K562 (cell line): ENCODE measurements around the gene TTBK2. TPM values are rescaled to one million over a fixed set of nuclear protein-coding genes. Genes with fewer than 3 reads are reported as not detected.

Source experiments
- ATAC-seq: fragments of 200-7000 bp; cut with Tn5 transposase; 3 replicates; pipeline ENCODE4 v1.9.1; 2020; ENCODE audit warnings: moderate library complexity
- BruUV-seq: library from RNA; stranded (reverse); fragments of 400-500 nt; replicated peaks from 2 replicates; lab custom pipeline; 2021; lab: Mats Ljungman, UMichigan
- CTCF ChIA-PET: fragments of 300-600 bp; formaldehyde crosslinking; extraction: SDS; loops from one replicate; lab custom pipeline; 2021; ENCODE audit warnings: low intra/inter-chr PET ratio; lab: Yijun Ruan, JAX
- POLR2A ChIA-PET: fragments of 300-600, 350-650 bp; sonication (Branson Sonifier 250); formaldehyde crosslinking; extraction: SDS; loops from one replicate; lab custom pipeline; 2021; ENCODE audit warnings: antibody characterized with exemption, inconsistent platforms; lab: Yijun Ruan, JAX
- DNase-seq, 4 experiments: peaks; one replicate each; pipeline versions ENCODE4 v3.0.0 to v3.0.0-alpha.2; 2011 to 2018; ENCODE audit warnings: low spot score in 3 of 4, mixed read lengths in 3 of 4; ENCODE audit errors: extremely low read depth in 1 of 4
- FAIRE-seq: peaks from 2 replicates; lab custom pipeline; 2011; peaks lifted over from hg19 to GRCh38; lab: Jason Lieb, UNC
- H2AFZ ChIP-seq: 2 replicates; pipeline ENCODE4 v1.6.0; 2011; ENCODE audit warnings: low read depth, low read length, control low read depth, inconsistent platforms
- H3K27ac ChIP-seq: fragments of 200-600 bp; 3 replicates; pipeline ENCODE4 v1.8.0; 2011; ENCODE audit warnings: low read depth, mild to moderate bottlenecking, control low read depth, inconsistent platforms, low read length, moderate library complexity, mixed read lengths; ENCODE audit errors: extremely low read depth
- H3K27me3 ChIP-seq, 2 experiments: fragments of 300-600 bp in 1 of 2; 2 replicates in 1 of 2; 3 replicates in 1 of 2; pipeline versions ENCODE4 v1.6.0 to v1.8.0; 2011; ENCODE audit warnings: inconsistent platforms in 2 of 2, low read length in 2 of 2, mild to moderate bottlenecking in 1 of 2, mixed read lengths in 1 of 2, moderate library complexity in 1 of 2; ENCODE audit not compliant: control insufficient read depth in 2 of 2, insufficient read depth in 2 of 2
- H3K36me3 ChIP-seq: fragments of 300-600 bp; 3 replicates; pipeline ENCODE4 v1.8.0; 2011; ENCODE audit warnings: mild to moderate bottlenecking, low read length, inconsistent platforms; ENCODE audit not compliant: control insufficient read depth, insufficient read depth
- H3K4me1 ChIP-seq, 2 experiments: fragments of 200-600 bp in 1 of 2; replicated peaks in 1 of 2; 2 replicates in 1 of 2; 3 replicates in 1 of 2; pipeline versions ENCODE4 v1.5.1 to v1.8.0; 2011; ENCODE audit warnings: inconsistent platforms in 2 of 2, low read length in 2 of 2, mild to moderate bottlenecking in 1 of 2, mixed read lengths in 1 of 2, moderate library complexity in 1 of 2; ENCODE audit not compliant: control insufficient read depth in 2 of 2, insufficient read depth in 2 of 2
- H3K4me2 ChIP-seq: 2 replicates; pipeline ENCODE4 v1.6.1; 2011; ENCODE audit warnings: low read length, control low read depth, inconsistent platforms, mixed read lengths; ENCODE audit not compliant: insufficient read depth
- H3K4me3 ChIP-seq: fragments of 200-600 bp; sonication (generic), shearing (Covaris generic); 2 replicates; pipeline ENCODE4 v1.5.1; 2016; ENCODE audit warnings: control low read depth, inconsistent platforms
- H3K79me2 ChIP-seq: fragments of 200-600 bp; 3 replicates; pipeline ENCODE4 v1.8.0; 2011; ENCODE audit warnings: low read length, inconsistent platforms; ENCODE audit not compliant: control insufficient read depth, insufficient read depth
- H3K9ac ChIP-seq, 2 experiments: 2 replicates each; pipeline versions ENCODE4 v1.6.0 to v1.6.1; 2011; ENCODE audit warnings: low read depth in 2 of 2, low read length in 2 of 2, control low read depth in 1 of 2, inconsistent platforms in 1 of 2, mild to moderate bottlenecking in 1 of 2, mixed read lengths in 1 of 2; ENCODE audit not compliant: insufficient read depth in 1 of 2
- H3K9me1 ChIP-seq: one replicate; pipeline ENCODE4 v1.6.0; 2011; ENCODE audit warnings: inconsistent platforms, mild to moderate bottlenecking, low read length, moderate library complexity; ENCODE audit not compliant: control insufficient read depth, insufficient read depth
- H3K9me3 ChIP-seq: replicated peaks from 2 replicates; pipeline ENCODE4 v1.5.1; 2011; ENCODE audit warnings: low read depth, low read length, inconsistent platforms; ENCODE audit not compliant: control insufficient read depth, insufficient read depth
- H4K20me1 ChIP-seq: replicated peaks from 2 replicates; pipeline ENCODE4 v1.6.1; 2011; ENCODE audit warnings: low read length, inconsistent platforms, mixed read lengths; ENCODE audit not compliant: control insufficient read depth, insufficient read depth
- DMBX1 ChIP-seq: fragments of 250-450 bp; sonication (Bioruptor Pico); IDR thresholded peaks from 2 replicates; pipeline ENCODE4 v1.8.0; 2022; ENCODE audit warnings: inconsistent platforms, mild to moderate bottlenecking, moderate library complexity, borderline replicate concordance
- EP400 ChIP-seq: fragments of 450-650 bp; IDR thresholded peaks from 2 replicates; pipeline ENCODE4 v1.6.1; 2017; ENCODE audit warnings: antibody characterized with exemption, mild to moderate bottlenecking, moderate library complexity
- FUS ChIP-seq: fragments of 200-400 bp; formaldehyde crosslinking; optimal IDR thresholded peaks from 2 replicates; pipeline ENCODE3; 2017; ENCODE audit warnings: low read depth, low read length
- HDAC6 ChIP-seq: IDR thresholded peaks from 2 replicates; pipeline ENCODE4 v1.6.1; 2012; ENCODE audit warnings: low read depth, mild to moderate bottlenecking, control low read depth, inconsistent platforms, low read length, moderate library complexity
- HSF4 ChIP-seq: fragments of 250-450 bp; sonication (Bioruptor Pico); IDR thresholded peaks from 2 replicates; pipeline ENCODE4 v2.1.2; 2022; ENCODE audit warnings: mild to moderate bottlenecking, moderate library complexity, borderline replicate concordance
- LCOR ChIP-seq: sonication (generic); formaldehyde crosslinking; IDR thresholded peaks from 2 replicates; pipeline ENCODE4 v1.8.0; 2022; ENCODE audit warnings: mild to moderate bottlenecking, missing genetic modification reagents
- NR3C1 ChIP-seq: sonication (generic); formaldehyde crosslinking; IDR thresholded peaks from 2 replicates; pipeline ENCODE4 v1.8.1; 2022; ENCODE audit warnings: missing genetic modification reagents
- PHF8 ChIP-seq: fragments of 200-600 bp; sonication (generic); IDR thresholded peaks from 2 replicates; pipeline ENCODE4 v1.6.1; 2012; ENCODE audit warnings: mixed run types, mild to moderate bottlenecking, inconsistent platforms, low read length, moderate library complexity, borderline replicate concordance
- RBM14 ChIP-seq: fragments of 200-400 bp; formaldehyde crosslinking; IDR thresholded peaks from 2 replicates; pipeline ENCODE4 v1.6.1; 2018; ENCODE audit warnings: low read depth, mild to moderate bottlenecking, low read length, moderate library complexity, borderline replicate concordance; ENCODE audit not compliant: insufficient read depth
- SMAD3 ChIP-seq: fragments of 450-650 bp; formaldehyde crosslinking; conservative IDR thresholded peaks from 2 replicates; pipeline ENCODE4 v1.4.0; 2020; ENCODE audit warnings: mild to moderate bottlenecking
- SMC3 ChIP-seq: conservative IDR thresholded peaks from 2 replicates; pipeline ENCODE4 v1.6.1; 2011; ENCODE audit warnings: low read depth, low read length, improper control_type of control experiment; ENCODE audit not compliant: insufficient read depth
- ZBTB17 ChIP-seq: fragments of 450-650 bp; formaldehyde crosslinking; IDR thresholded peaks from 2 replicates; pipeline ENCODE4 v1.4.0; 2020; ENCODE audit warnings: mild to moderate bottlenecking
- ZNF324 ChIP-seq: fragments of 250-450 bp; sonication (Bioruptor Pico); IDR thresholded peaks from 2 replicates; pipeline ENCODE4 v1.4.0; 2020; ENCODE audit warnings: mild to moderate bottlenecking
- ZNF507 ChIP-seq: conservative IDR thresholded peaks from 2 replicates; pipeline ENCODE4 v1.6.1; 2017; ENCODE audit warnings: missing genetic modification characterization, missing compliant biosample characterization
- in situ Hi-C: fragments of 300-500 bp; cut with MboI; formaldehyde crosslinking; loops from 4 replicates; pipeline ENCODE4 v1.15.0; 2018; ENCODE audit warnings: inconsistent platforms, mixed read lengths
- intact Hi-C: fragments of 100-400 bp; cut with micrococcal nuclease; formaldehyde crosslinking; loops from 2 replicates; pipeline ENCODE4 v1.14.2; 2022
- polyA plus RNA-seq, 8 experiments: library from polyadenylated mRNA; depleted of rRNA in 4 of 8; stranded (reverse) in 5 of 8; unstranded in 3 of 8; fragments of >200 nt; fragmentation: Nextera tagmentation in 2 of 8; fragmentation: Illumina TruSeq in 1 of 8; extraction: Ambion mirVana in 2 of 8; extraction: Trizol in 1 of 8; gene quantifications; 2 replicates each; pipeline versions ENCODE4 v1.2.1 to v1.2.3, GENCODE V29; 2011 to 2014; ENCODE audit warnings: inconsistent platforms in 1 of 8, missing spikeins in 1 of 8
- total RNA-seq, 7 experiments: library from RNA; depleted of rRNA in 6 of 7; stranded (reverse); fragments of >200 nt in 6 of 7; fragmentation: Illumina TruSeq in 2 of 7; extraction: Trizol in 2 of 7; gene quantifications; 2 replicates each; pipeline versions ENCODE4 v1.2.1 to v1.2.3, GENCODE V29; 2011 to 2021; ENCODE audit warnings: low replicate concordance in 1 of 7
- TF ChIP-seq, protein P1 (sequence below): sonication (generic); formaldehyde crosslinking; IDR thresholded peaks from 2 replicates; pipeline ENCODE4 v1.4.0; 2020; ENCODE audit warnings: mild to moderate bottlenecking, missing genetic modification reagents
- TF ChIP-seq, protein P2 (sequence below): sonication (generic); formaldehyde crosslinking; IDR thresholded peaks from 2 replicates; pipeline ENCODE4 v1.8.1; 2023; ENCODE audit warnings: mild to moderate bottlenecking, missing genetic modification reagents

Gene TTBK2
- total and polyA plus RNA-seq, 9 of the 15 experiments (the other 6 are each of a cell fraction or from before 2014, with no cell fraction given) = 0.89 to 8.0 (median 4.8) TPM

GRCh38 chr15:42848846-42849245 lies 71.7 kb downstream of the TTBK2 start:
- no peaks in the 10 kb centered on the region for H4K20me1 ChIP-seq
- BruUV-seq = no TSS peak
- no peaks in the 10 kb centered on the region for H3K79me2 ChIP-seq
- H3K4me2 ChIP-seq = no peak overlapping the region
- in situ Hi-C loops = no loop called here
- ChIA-PET CTCF (no interaction called here), POLR2A (no interaction called here)
- H3K4me1 ChIP-seq = no peaks in the 10 kb centered on the region
- no peaks in the 10 kb centered on the region for H3K9me1 ChIP-seq
- DNase-seq (no peak), FAIRE-seq (no peak), ATAC-seq (no peak)
- H3K36me3 ChIP-seq = no peaks in the 10 kb centered on the region
- H3K27me3 ChIP-seq = no peaks in the 10 kb centered on the region
- H2AFZ ChIP-seq = no peak overlapping the region
- TF ChIP-seq, protein P1, sequence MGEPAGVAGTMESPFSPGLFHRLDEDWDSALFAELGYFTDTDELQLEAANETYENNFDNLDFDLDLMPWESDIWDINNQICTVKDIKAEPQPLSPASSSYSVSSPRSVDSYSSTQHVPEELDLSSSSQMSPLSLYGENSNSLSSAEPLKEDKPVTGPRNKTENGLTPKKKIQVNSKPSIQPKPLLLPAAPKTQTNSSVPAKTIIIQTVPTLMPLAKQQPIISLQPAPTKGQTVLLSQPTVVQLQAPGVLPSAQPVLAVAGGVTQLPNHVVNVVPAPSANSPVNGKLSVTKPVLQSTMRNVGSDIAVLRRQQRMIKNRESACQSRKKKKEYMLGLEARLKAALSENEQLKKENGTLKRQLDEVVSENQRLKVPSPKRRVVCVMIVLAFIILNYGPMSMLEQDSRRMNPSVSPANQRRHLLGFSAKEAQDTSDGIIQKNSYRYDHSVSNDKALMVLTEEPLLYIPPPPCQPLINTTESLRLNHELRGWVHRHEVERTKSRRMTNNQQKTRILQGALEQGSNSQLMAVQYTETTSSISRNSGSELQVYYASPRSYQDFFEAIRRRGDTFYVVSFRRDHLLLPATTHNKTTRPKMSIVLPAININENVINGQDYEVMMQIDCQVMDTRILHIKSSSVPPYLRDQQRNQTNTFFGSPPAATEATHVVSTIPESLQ = no peak
- TF ChIP-seq SMC3 = no peak
- TF ChIP-seq, protein P2, sequence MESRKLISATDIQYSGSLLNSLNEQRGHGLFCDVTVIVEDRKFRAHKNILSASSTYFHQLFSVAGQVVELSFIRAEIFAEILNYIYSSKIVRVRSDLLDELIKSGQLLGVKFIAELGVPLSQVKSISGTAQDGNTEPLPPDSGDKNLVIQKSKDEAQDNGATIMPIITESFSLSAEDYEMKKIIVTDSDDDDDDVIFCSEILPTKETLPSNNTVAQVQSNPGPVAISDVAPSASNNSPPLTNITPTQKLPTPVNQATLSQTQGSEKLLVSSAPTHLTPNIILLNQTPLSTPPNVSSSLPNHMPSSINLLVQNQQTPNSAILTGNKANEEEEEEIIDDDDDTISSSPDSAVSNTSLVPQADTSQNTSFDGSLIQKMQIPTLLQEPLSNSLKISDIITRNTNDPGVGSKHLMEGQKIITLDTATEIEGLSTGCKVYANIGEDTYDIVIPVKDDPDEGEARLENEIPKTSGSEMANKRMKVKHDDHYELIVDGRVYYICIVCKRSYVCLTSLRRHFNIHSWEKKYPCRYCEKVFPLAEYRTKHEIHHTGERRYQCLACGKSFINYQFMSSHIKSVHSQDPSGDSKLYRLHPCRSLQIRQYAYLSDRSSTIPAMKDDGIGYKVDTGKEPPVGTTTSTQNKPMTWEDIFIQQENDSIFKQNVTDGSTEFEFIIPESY (CRISPR knock-in tag) = no peak
- TF ChIP-seq NR3C1 (CRISPR knock-in tag) = no peak
- no peak for TF ChIP-seq HDAC6
- TF ChIP-seq RBM14 = no peak
- TF ChIP-seq DMBX1 (CRISPR knock-in tag) = no peak
- no peak for TF ChIP-seq ZBTB17 (CRISPR knock-in tag)
- no peak for TF ChIP-seq EP400
- no peak for TF ChIP-seq ZNF324 (CRISPR knock-in tag)
- TF ChIP-seq LCOR (CRISPR knock-in tag) = no peak
- TF ChIP-seq HSF4 (CRISPR knock-in tag) = no peak
- TF ChIP-seq PHF8 = no peak
- TF ChIP-seq FUS = no peak
- TF ChIP-seq ZNF507 (tag) = no peak
- TF ChIP-seq SMAD3 (CRISPR knock-in tag) = no peak
- TF ChIP-seq, all 486 proteins: peak for 0
- Histone ChIP-seq H3K9ac (no peak overlapping the region), H3K27ac (no peak overlapping the region), H3K4me3 (no peak overlapping the region), H3K9me3 (peaks cover 2% of the 10 kb centered on the region; the same call in 1 of the 2 replicates)
- intact Hi-C loops = no loop called here
